HG02870 (cell line): ENCODE results near the gene NR2E3.
A peak's percentile ranks its signal among the peaks of the same experiment; 100 is the strongest.
"Not testable (repeated sequence)": the region's sequence is repeated elsewhere in the genome, so short reads cannot be mapped to it uniquely, and the experiment has no call there.

Experiments
- ATAC-seq: cut with Tn5 transposase; IDR thresholded peaks from one replicate; pipeline ENCODE4 v1.9.1; 2021; ENCODE audit warnings: mild to moderate bottlenecking, moderate library complexity; ENCODE audit not compliant: unreplicated experiment

NR2E3 gene

GRCh38 chr15:71813723-71814470, 3.5 kb downstream of the NR2E3 start:
- no peak for ATAC-seq

DNA sequence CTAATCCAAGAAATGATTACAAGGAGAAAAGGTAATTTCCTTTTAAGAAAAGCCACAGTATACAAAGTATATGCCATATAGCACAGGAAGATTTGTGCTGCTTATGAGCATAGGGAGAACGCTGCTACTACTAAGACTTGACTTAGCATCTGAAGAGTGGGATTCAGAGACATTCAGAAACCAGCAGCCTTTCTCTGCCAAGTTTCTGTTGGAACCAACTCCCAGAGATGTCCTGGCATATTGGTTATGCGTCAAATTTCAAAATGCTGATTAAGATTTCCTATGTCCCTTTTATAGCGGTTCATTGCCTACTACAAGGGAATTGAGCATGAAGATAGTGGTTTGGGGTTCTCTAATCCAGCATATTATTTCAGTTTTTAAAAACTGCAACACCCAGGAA, 4.9 kb downstream of the NR2E3 start:
- ATAC-seq, result no peak

DNA sequence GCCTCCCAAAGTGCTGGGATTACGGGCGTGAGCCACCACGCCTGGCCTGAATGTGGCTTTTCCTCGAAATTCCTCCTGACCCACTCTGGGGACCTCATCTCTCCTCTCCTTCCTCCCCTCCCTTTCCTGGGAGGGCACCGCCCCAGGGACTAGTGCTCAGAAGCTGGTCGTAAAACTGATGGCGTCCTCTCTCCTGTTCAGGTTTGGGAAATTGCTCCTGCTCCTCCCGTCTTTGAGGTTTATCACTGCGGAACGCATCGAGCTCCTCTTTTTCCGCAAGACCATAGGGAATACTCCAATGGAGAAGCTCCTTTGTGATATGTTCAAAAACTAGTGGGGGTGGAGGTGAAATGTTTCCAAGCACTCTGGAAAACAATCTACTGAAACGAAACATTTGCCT, 7.0 kb downstream of the NR2E3 start:
- ATAC-seq, result no peak

DNA sequence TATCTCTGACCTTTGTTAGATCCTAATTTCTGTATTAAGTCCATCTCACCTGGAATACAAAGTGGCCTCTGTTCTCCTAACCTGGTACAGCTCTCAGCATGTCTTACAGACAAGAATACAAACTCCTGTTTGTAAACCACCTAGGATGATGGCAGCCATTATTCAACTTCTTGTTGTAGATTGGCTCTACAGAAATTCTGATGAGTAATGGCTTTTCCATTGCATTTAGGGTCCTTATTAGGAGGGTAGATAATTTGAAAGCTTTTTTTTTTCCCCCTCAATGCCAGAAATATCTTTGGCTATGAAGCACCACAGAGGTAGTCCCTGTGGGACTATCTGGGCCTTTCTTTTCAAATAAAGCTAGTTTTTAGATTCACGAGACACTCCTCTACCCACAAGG, 9.8 kb downstream of the NR2E3 start:
- no peak for ATAC-seq

- no peak for ATAC-seq
Measured at GRCh38 chr15:71821547-71822129, 11.3 kb downstream of the NR2E3 start.

- no peak for ATAC-seq
Measured at GRCh38 chr15:71822890-71823630, 12.7 kb downstream of the NR2E3 start.

DNA sequence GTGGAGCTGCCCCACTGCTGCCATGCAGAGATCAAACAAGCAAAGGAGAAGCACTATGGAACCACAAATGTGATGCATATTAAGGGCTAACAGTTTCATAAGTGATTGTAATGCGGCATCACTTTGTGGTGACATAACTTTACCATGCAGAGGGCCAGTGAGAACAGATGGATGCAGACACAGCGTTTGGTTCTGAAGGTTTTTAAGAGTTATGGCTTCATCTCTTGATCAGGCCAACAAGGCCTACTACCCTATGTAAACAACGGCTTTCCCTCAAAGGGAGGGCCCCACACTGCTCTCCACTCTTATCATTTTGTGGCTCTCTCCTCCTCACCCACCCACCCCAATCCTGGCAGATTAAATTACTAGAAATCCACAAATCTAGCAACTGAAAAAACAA, 13.4 kb downstream of the NR2E3 start:
- no peak for ATAC-seq

GRCh38 chr15:71825021-71825730, 14.8 kb downstream of the NR2E3 start:
- ATAC-seq, result no peak

DNA sequence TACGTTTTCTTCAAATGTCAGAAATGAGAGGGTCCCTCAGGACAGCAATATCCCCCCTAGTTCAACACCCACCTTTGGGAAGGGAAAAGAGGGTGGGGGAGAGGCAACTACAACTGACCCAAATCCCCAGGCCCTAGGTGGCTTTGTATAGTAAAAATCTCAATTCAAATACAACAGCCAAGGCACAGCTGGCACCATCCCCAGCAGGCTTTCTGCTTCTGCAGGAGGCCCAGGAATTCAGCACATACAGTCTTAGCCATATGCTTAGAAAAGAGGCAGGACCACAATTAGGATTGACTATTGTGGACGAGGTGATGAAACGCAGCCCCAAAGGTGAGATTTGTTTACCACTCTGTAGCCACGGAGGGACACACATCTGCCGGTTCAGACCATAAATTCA, 15.8 kb downstream of the NR2E3 start:
- no peak for ATAC-seq

- ATAC-seq, result no peak
Measured at GRCh38 chr15:71830981-71831380, 20.6 kb downstream of the NR2E3 start.

DNA sequence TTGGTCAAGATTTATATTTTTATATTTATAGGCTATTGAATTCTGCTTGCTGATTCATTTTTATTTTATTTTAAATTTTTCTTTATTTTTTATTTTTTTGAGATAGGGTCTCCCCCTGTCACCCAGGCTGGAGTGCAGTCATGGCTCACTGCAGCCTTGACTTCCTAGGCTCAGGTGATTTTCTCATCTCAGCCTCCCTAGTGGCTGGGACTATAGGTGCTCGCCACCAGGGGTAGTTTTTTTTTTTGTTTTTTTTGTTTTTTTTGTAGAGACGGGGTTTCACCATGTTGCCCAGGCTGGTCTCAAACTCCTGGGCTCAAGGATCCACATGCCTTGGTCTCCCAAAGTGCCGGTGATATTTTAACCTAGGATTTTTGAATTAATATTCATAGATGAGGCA, 31.2 kb downstream of the NR2E3 start:
- ATAC-seq, result no peak

GRCh38 chr15:71844916-71845315, 34.6 kb downstream of the NR2E3 start:
- no peak for ATAC-seq

GRCh38 chr15:71853543-71853942, 43.2 kb downstream of the NR2E3 start:
- ATAC-seq, result peak; percentile 54

DNA sequence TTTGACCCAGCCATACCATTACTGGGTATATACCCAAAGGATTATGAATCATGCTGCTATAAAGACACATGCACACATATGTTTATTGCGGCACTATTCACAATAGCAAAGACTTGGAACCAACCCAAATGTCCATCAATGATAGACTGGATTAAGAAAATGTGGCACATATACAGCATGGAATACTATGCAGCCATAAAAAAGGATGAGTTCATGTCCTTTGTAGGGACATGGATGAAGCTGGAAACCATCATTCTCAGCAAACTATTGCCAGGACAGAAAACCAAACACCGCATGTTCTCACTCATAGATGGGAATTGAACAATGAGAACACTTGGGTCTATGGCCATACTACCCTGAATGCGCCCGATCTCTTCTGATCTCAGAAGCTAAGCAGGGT, 47.9 kb downstream of the NR2E3 start:
- not testable (repeated sequence) for ATAC-seq
